DND-41 (cell line): ENCODE data around the gene ZNF281.

Experiments used
- ATAC-seq: fragments of 200-7000 bp; cut with Tn5 transposase; 3 replicates; pipeline ENCODE4 v1.9.1; 2021; ENCODE audit warnings: low read depth; ENCODE audit not compliant: insufficient read depth
- DNase-seq: peaks from one replicate; pipeline ENCODE4 v3.0.0-alpha.2; 2020
- H2AFZ ChIP-seq: 2 replicates; pipeline ENCODE4 v1.6.0; 2012; ENCODE audit warnings: low read depth, low read length
- H3K27ac ChIP-seq: 2 replicates; pipeline ENCODE4 v1.5.1; 2012; ENCODE audit warnings: low read length, inconsistent platforms
- H3K27me3 ChIP-seq: fragments of 200-600 bp; sonication (generic); 2 replicates; pipeline ENCODE4 v1.6.0; 2012; ENCODE audit warnings: low read length, mild to moderate bottlenecking, inconsistent platforms; ENCODE audit not compliant: insufficient read depth, poor library complexity
- H3K36me3 ChIP-seq: 2 replicates; pipeline ENCODE4 v1.5.1; 2012; ENCODE audit warnings: low read length, inconsistent platforms; ENCODE audit not compliant: insufficient read depth
- H3K4me1 ChIP-seq: 2 replicates; pipeline ENCODE4 v1.5.1; 2012; ENCODE audit warnings: mild to moderate bottlenecking, low read length; ENCODE audit not compliant: insufficient read depth
- H3K4me2 ChIP-seq: 2 replicates; pipeline ENCODE4 v1.6.0; 2012; ENCODE audit warnings: mild to moderate bottlenecking, moderate library complexity, low read length, inconsistent platforms; ENCODE audit not compliant: insufficient read depth
- H3K4me3 ChIP-seq, 2 experiments: fragments of 200-600 bp in 1 of 2; shearing (Covaris generic) in 1 of 2; 2 replicates each; pipeline ENCODE4 v1.5.1; 2012 to 2016; ENCODE audit warnings: inconsistent platforms in 2 of 2, low read length in 2 of 2, mild to moderate bottlenecking in 2 of 2, low read depth in 1 of 2, moderate library complexity in 1 of 2
- H3K79me2 ChIP-seq: 2 replicates; pipeline ENCODE4 v1.6.0; 2012; ENCODE audit warnings: low read length, inconsistent platforms; ENCODE audit not compliant: insufficient read depth
- H3K9ac ChIP-seq: 2 replicates; pipeline ENCODE4 v1.6.0; 2012; ENCODE audit warnings: low read depth, mild to moderate bottlenecking, inconsistent platforms, low read length, moderate library complexity
- H3K9me3 ChIP-seq: 2 replicates; pipeline ENCODE4 v1.5.1; 2012; ENCODE audit warnings: low read length, moderate library complexity, mild to moderate bottlenecking, inconsistent platforms; ENCODE audit not compliant: insufficient read depth, severe bottlenecking
- H4K20me1 ChIP-seq: 2 replicates; pipeline ENCODE4 v1.6.0; 2012; ENCODE audit warnings: low read length; ENCODE audit not compliant: insufficient read depth
- CTCF ChIP-seq: IDR thresholded peaks from 2 replicates; pipeline ENCODE4 v1.5.1; 2012; ENCODE audit warnings: borderline replicate concordance, low read length, moderate library complexity, mild to moderate bottlenecking; ENCODE audit not compliant: poor library complexity, severe bottlenecking; ENCODE audit errors: extremely low read depth
- EZH2 ChIP-seq: IDR thresholded peaks from 3 replicates; pipeline ENCODE4 v1.6.1; 2012; ENCODE audit warnings: borderline replicate concordance, low read depth, mild to moderate bottlenecking, moderate library complexity, low read length, inconsistent platforms; ENCODE audit not compliant: severe bottlenecking

Gene ZNF281

DNA sequence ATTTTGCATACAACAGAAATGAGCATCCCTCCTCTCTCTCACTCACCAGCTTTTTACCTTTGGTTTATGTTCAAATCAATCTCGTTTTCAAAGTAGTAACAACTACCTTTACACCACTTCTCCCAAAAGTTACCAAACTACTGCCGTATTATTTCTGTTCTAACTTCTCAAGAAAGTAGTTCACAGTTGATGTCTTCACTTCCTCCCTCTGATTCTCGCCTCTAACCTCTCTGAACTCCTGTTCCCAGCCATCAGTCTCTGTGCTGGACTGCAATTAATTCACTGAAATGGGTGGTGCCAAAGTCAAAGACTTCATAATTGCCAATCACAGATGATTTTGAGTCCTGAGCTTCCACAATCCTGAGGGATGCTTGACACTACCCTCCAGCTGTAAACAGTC, 54.0 kb downstream of the ZNF281 start:
- H3K4me2 ChIP-seq, result no peak overlapping the region
- H3K36me3 ChIP-seq, result no peaks in the 10 kb centered on the region
- DNase-seq (no peak), ATAC-seq (no peak)
- no peak for TF ChIP-seq EZH2
- no peak for TF ChIP-seq CTCF
- H3K9me3 ChIP-seq, result no peaks in the 10 kb centered on the region
- H4K20me1 ChIP-seq, result no peaks in the 10 kb centered on the region
- H3K79me2 ChIP-seq, result no peaks in the 10 kb centered on the region
- no peak overlapping the region for H2AFZ ChIP-seq
- H3K27ac ChIP-seq, result no peak overlapping the region
- no peak overlapping the region for H3K9ac ChIP-seq
- no peak overlapping the region for H3K4me3 ChIP-seq
- no peaks in the 10 kb centered on the region for H3K27me3 ChIP-seq
- H3K4me1 ChIP-seq, result peaks cover 25% of the 10 kb centered on the region
